HG03095 (cell line): ENCODE results near the gene KCNJ12.
"Not testable (repeated sequence)": the region's sequence is repeated elsewhere in the genome, so short reads cannot be mapped to it uniquely, and the experiment has no call there.

ENCODE experiments used
- ATAC-seq: cut with Tn5 transposase; IDR thresholded peaks from one replicate; pipeline ENCODE4 v1.9.1; 2021; ENCODE audit warnings: moderate library complexity; ENCODE audit not compliant: unreplicated experiment

KCNJ12 gene

GRCh38 chr17:21404956-21405731 is 29.0 kb downstream of the KCNJ12 start:
- not testable (repeated sequence) for ATAC-seq

GRCh38 chr17:21405904-21406400 is 29.8 kb downstream of the KCNJ12 start:
- ATAC-seq: not testable (repeated sequence)

- not testable (repeated sequence) for ATAC-seq
Observed at GRCh38 chr17:21406616-21407404, 30.7 kb downstream of the KCNJ12 start.

- ATAC-seq: not testable (repeated sequence)
Observed at GRCh38 chr17:21407752-21408151, 31.6 kb downstream of the KCNJ12 start.

- ATAC-seq: not testable (repeated sequence)
Observed at GRCh38 chr17:21408224-21408623, 32.1 kb downstream of the KCNJ12 start.

- not testable (repeated sequence) for ATAC-seq
Observed at GRCh38 chr17:21408766-21409300, 32.7 kb downstream of the KCNJ12 start.

- ATAC-seq: not testable (repeated sequence)
Observed at GRCh38 chr17:21409388-21409787, 33.2 kb downstream of the KCNJ12 start.

GRCh38 chr17:21409971-21410370 is 33.8 kb downstream of the KCNJ12 start:
- ATAC-seq: not testable (repeated sequence)

GRCh38 chr17:21410371-21410770 is 34.2 kb downstream of the KCNJ12 start:
- not testable (repeated sequence) for ATAC-seq

GRCh38 chr17:21410906-21411678 is 34.9 kb downstream of the KCNJ12 start:
- ATAC-seq: not testable (repeated sequence)

- not testable (repeated sequence) for ATAC-seq
Observed at GRCh38 chr17:21411679-21412205, 35.6 kb downstream of the KCNJ12 start.

- ATAC-seq: not testable (repeated sequence)
Observed at GRCh38 chr17:21412207-21412681, 36.1 kb downstream of the KCNJ12 start.

- ATAC-seq: not testable (repeated sequence)
Observed at GRCh38 chr17:21413570-21414279, 37.6 kb downstream of the KCNJ12 start.

- ATAC-seq: not testable (repeated sequence)
Observed at GRCh38 chr17:21414616-21415015, 38.5 kb downstream of the KCNJ12 start.

- ATAC-seq: not testable (repeated sequence)
Observed at GRCh38 chr17:21415166-21415990, 39.2 kb downstream of the KCNJ12 start.

- ATAC-seq: not testable (repeated sequence)
Observed at GRCh38 chr17:21416471-21416981, 40.4 kb downstream of the KCNJ12 start.

- ATAC-seq: not testable (repeated sequence)
Observed at GRCh38 chr17:21417349-21417748, 41.2 kb downstream of the KCNJ12 start.

GRCh38 chr17:21417921-21418320 is 41.8 kb downstream of the KCNJ12 start:
- no peak for ATAC-seq
